ENCODE measurements around the gene FBXO7. TPM values are rescaled to one million over a fixed set of nuclear protein-coding genes. Genes with fewer than 3 reads are reported as not detected.

The FBXO7 gene
- total RNA-seq, 1 donor from 2014 or later: 105 TPM

DNA sequence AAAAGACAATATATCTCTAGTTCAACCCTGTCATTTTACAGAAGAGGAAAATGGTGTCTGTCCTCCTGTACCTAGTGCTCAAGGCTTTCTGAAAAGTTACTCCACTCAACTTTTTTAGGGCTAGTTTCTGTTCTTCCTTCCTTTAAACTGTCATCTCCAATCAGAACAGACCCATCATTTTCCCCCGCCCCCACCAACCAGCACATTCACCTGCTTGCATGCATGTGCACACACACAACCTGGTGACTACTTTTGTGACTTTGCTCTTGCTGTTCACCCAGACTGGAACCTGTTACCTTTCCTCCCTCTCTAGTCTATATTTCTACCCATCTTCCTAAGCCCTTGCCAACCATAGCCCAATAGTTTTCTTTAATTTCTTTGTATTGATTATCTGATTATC lies 5.6 kb downstream of the FBXO7 start:
- Histone ChIP-seq H3K4me3 (ENCODE audit: low read depth, low read length) (no peak overlapping the region), H3K27me3 (ENCODE audit: control insufficient read depth, insufficient read depth, low read length) (no peaks in the 10 kb centered on the region), H3K36me3 (ENCODE audit: control insufficient read depth, insufficient read depth, low read length) (no peaks in the 10 kb centered on the region)
- no peak for TF ChIP-seq CTCF (IDR thresholded peaks at IDR 0.05; ENCODE audit: insufficient read depth, low read length, poor library complexity, severe bottlenecking)
- no peak for DNase-seq (ENCODE audit: low read depth)

DNA sequence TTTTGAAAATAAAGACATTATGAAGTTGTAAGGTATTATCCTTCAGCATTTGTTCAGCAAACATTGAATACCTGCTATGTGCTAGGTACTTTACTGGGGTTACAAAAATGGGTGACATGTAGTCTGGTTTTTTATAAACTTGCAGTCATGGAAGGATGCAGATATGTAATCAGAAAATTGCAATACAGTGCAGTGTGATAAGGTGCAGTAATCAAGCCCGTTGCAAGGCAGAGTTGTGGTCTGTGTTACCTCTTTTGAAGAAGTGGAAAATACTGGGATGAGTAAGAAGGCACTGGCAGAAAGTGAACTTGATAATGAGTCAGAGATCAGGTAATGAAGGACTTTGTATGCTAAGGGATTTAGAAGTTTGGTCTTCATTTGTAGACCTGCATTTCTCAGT lies 8.1 kb downstream of the FBXO7 start:
- Histone ChIP-seq H3K27me3 (ENCODE audit: control insufficient read depth, insufficient read depth, low read length) (no peaks in the 10 kb centered on the region), H3K4me3 (ENCODE audit: low read depth, low read length) (no peak overlapping the region), H3K36me3 (ENCODE audit: control insufficient read depth, insufficient read depth, low read length) (no peaks in the 10 kb centered on the region)
- TF ChIP-seq CTCF (IDR thresholded peaks at IDR 0.05; ENCODE audit: insufficient read depth, low read length, poor library complexity, severe bottlenecking): no peak
- no peak for DNase-seq (ENCODE audit: low read depth)

DNA sequence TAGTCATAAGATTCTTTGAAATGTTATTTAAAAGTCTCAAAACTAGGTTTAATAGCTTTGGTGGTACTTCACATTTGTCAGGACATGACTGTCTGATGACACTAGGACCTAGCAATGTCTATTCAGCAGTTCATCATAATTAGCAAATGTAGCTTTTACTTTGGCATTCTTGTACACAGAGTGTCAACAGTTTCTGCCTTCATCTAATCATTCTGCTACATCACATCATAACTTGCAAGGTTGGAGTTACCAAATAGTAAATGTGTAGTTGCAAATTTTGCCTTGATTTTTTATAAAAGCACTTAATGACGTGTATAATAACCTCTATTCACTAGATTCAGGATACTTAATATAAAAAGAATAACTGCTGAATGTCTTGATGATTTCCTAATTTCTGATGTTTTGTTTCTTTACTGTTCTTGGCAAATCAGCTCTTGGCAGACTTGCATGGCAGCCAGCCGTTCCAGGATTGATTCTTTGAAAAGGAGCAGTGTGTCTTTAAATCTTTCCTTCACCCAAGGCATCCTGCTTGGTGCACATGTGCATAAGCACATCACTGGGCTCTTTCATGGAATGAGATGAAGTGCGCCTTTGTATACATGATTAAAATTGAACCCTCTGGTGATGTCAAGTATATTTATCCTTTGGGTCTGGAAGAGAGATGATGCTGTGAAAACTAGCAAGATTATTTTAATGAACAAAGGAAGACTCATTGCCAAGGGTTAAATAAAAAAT lies 12.2 kb downstream of the FBXO7 start:
- no peak for DNase-seq (ENCODE audit: low read depth)
- no peak for TF ChIP-seq CTCF (IDR thresholded peaks at IDR 0.05; ENCODE audit: insufficient read depth, low read length, poor library complexity, severe bottlenecking)
- no peaks in the 10 kb centered on the region for H3K27me3 ChIP-seq (ENCODE audit: control insufficient read depth, insufficient read depth, low read length)
- H3K4me3 ChIP-seq (ENCODE audit: low read depth, low read length): no peak overlapping the region
- no peaks in the 10 kb centered on the region for H3K36me3 ChIP-seq (ENCODE audit: control insufficient read depth, insufficient read depth, low read length)

- TF ChIP-seq CTCF (IDR thresholded peaks at IDR 0.05; ENCODE audit: insufficient read depth, low read length, poor library complexity, severe bottlenecking): no peak
- no peak for DNase-seq (ENCODE audit: low read depth)
- no peak overlapping the region for H3K4me3 ChIP-seq (ENCODE audit: low read depth, low read length)
- no peaks in the 10 kb centered on the region for H3K36me3 ChIP-seq (ENCODE audit: control insufficient read depth, insufficient read depth, low read length)
- H3K27me3 ChIP-seq (ENCODE audit: control insufficient read depth, insufficient read depth, low read length): no peaks in the 10 kb centered on the region
These were observed 12.8 kb downstream of the FBXO7 start for GRCh38 chr22:32487461-32487860.

GRCh38 chr22:32489377-32489776 lies 14.8 kb downstream of the FBXO7 start:
- peaks cover 2% of the 10 kb centered on the region for H3K36me3 ChIP-seq (ENCODE audit: control insufficient read depth, insufficient read depth, low read length)
- H3K4me3 ChIP-seq (ENCODE audit: low read depth, low read length): no peak overlapping the region
- DNase-seq (ENCODE audit: low read depth): no peak
- no peak for TF ChIP-seq CTCF (IDR thresholded peaks at IDR 0.05; ENCODE audit: insufficient read depth, low read length, poor library complexity, severe bottlenecking)
- no peaks in the 10 kb centered on the region for H3K27me3 ChIP-seq (ENCODE audit: control insufficient read depth, insufficient read depth, low read length)

- no peak overlapping the region for H3K4me3 ChIP-seq (ENCODE audit: low read depth, low read length)
- DNase-seq (ENCODE audit: low read depth): no peak
- H3K27me3 ChIP-seq (ENCODE audit: control insufficient read depth, insufficient read depth, low read length): no peaks in the 10 kb centered on the region
- TF ChIP-seq CTCF (IDR thresholded peaks at IDR 0.05; ENCODE audit: insufficient read depth, low read length, poor library complexity, severe bottlenecking): no peak
- peaks cover 2% of the 10 kb centered on the region for H3K36me3 ChIP-seq (ENCODE audit: control insufficient read depth, insufficient read depth, low read length)
These were observed 15.7 kb downstream of the FBXO7 start for GRCh38 chr22:32490279-32490678.
